Panc1 (cell line): ENCODE data around the gene IFI44. TPM values are rescaled to one million over a fixed set of nuclear protein-coding genes. Genes with fewer than 3 reads are reported as not detected.

Source experiments
- ATAC-seq: fragments of 200-7000 bp; cut with Tn5 transposase; 2 replicates; pipeline ENCODE4 v1.9.1; 2020; ENCODE audit warnings: mild to moderate bottlenecking, moderate library complexity
- BruUV-seq: library from RNA; stranded (reverse); fragments of 400-500 nt; replicated peaks from 2 replicates; lab custom pipeline; 2021; lab: Mats Ljungman, UMichigan
- CTCF ChIA-PET: fragments of 300-600 bp; sonication (Branson Sonifier 250); formaldehyde crosslinking; loops from one replicate; lab custom pipeline; 2022; ENCODE audit warnings: antibody characterized with exemption; lab: Charles Lee
- POLR2A ChIA-PET: fragments of 300-600 bp; sonication (Branson Sonifier 250); formaldehyde crosslinking; loops from one replicate; lab custom pipeline; 2022; ENCODE audit warnings: antibody characterized with exemption; lab: Charles Lee
- DNase-seq: peaks from one replicate; pipeline ENCODE4 v3.0.0-alpha.2; 2010; ENCODE audit warnings: low read depth, low spot score
- H3K27ac ChIP-seq: 2 replicates; pipeline ENCODE4 v1.5.1; 2011; ENCODE audit warnings: mild to moderate bottlenecking, low read length, inconsistent platforms
- H3K27me3 ChIP-seq: fragments of 200-500 bp; sonication (Bioruptor generic); 2 replicates; pipeline ENCODE4 v1.6.0; 2014; ENCODE audit warnings: low read length, inconsistent platforms; ENCODE audit not compliant: control insufficient read depth, insufficient read depth
- H3K36me3 ChIP-seq: fragments of 200-500 bp; sonication (Bioruptor generic); 2 replicates; pipeline ENCODE4 v1.5.1; 2014; ENCODE audit warnings: inconsistent platforms, mild to moderate bottlenecking, low read length, moderate library complexity; ENCODE audit not compliant: control insufficient read depth, insufficient read depth
- H3K4me1 ChIP-seq: 2 replicates; pipeline ENCODE4 v1.5.1; 2011; ENCODE audit warnings: inconsistent platforms, mild to moderate bottlenecking, low read length, moderate library complexity; ENCODE audit not compliant: control insufficient read depth, insufficient read depth
- H3K4me3 ChIP-seq, 2 experiments: 2 replicates each; pipeline ENCODE4 v1.5.1; 2011 to 2012; ENCODE audit warnings: low read depth in 2 of 2, low read length in 2 of 2, mild to moderate bottlenecking in 2 of 2, inconsistent platforms in 1 of 2, moderate library complexity in 1 of 2
- H3K9me3 ChIP-seq: fragments of 200-500 bp; sonication (Bioruptor generic); 2 replicates; pipeline ENCODE4 v1.5.1; 2014; ENCODE audit warnings: low read depth, mild to moderate bottlenecking, inconsistent platforms, low read length, moderate library complexity; ENCODE audit not compliant: control insufficient read depth, insufficient read depth
- POLR2AphosphoS5 ChIP-seq: IDR thresholded peaks from 2 replicates; pipeline ENCODE4 v1.6.1; 2012; ENCODE audit warnings: mild to moderate bottlenecking, low read depth, low read length, moderate library complexity
- SIN3A ChIP-seq: IDR thresholded peaks from 2 replicates; pipeline ENCODE4 v1.6.1; 2012; ENCODE audit warnings: low read depth, mild to moderate bottlenecking, low read length, moderate library complexity, borderline replicate concordance; ENCODE audit not compliant: insufficient read depth
- TCF7L2 ChIP-seq: IDR thresholded peaks from 2 replicates; pipeline ENCODE4 v1.6.1; 2011; ENCODE audit warnings: mild to moderate bottlenecking, low read depth, low read length, inconsistent platforms
- in situ Hi-C: cut with HindIII; loops from 2 replicates; pipeline ENCODE4 v1.10.0; 2016; ENCODE audit warnings: low sequenced_read_pairs, low pct_unique_long_range_greater_than_20kb
- intact Hi-C: fragments of 100-400 bp; cut with micrococcal nuclease; formaldehyde crosslinking; loops from one replicate; pipeline ENCODE4 v1.10.0; 2022; ENCODE audit not compliant: unreplicated experiment
- total RNA-seq: library from RNA; stranded (reverse); gene quantifications from one replicate; pipeline ENCODE4 v1.2.1, GENCODE V29; 2021; ENCODE audit not compliant: unreplicated experiment
- TF ChIP-seq, protein P1 (sequence below): fragments of 450-650 bp; IDR thresholded peaks from 2 replicates; pipeline ENCODE4 v1.5.1; 2017; ENCODE audit warnings: mild to moderate bottlenecking
- TF ChIP-seq, protein P2 (sequence below), 2 experiments: IDR thresholded peaks; 2 replicates each; pipeline ENCODE4 v1.6.1; 2011 to 2012; ENCODE audit warnings: low read depth in 2 of 2, control low read depth in 1 of 2, low read length in 1 of 2, mild to moderate bottlenecking in 1 of 2, moderate library complexity in 1 of 2; ENCODE audit not compliant: insufficient read depth in 1 of 2

IFI44 gene
- total RNA-seq, 1 experiment from 2014 or later = 2.0 TPM

DNA sequence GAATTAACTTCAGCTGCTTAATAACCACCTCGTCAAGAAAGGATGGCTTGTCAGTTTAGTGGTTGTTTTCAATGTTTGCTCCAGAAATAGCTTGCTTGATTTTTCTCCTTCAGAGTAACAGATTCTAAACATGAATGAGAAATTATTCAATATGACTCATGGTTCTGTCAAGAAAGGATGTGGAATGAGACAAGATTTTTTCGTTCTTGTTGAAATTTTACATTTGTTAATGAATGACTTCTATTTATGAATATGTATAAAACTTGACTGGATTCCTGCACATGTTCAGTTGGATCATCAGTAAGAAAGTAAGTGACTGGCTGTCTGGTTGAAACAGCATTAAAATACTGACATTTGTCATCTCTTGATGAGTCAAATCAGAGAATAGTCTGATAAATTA, 38.3 kb downstream of the IFI44 start:
- Histone ChIP-seq H3K36me3 (no peaks in the 10 kb centered on the region), H3K9me3 (no peaks in the 10 kb centered on the region), H3K4me1 (no peaks in the 10 kb centered on the region), H3K27me3 (no peaks in the 10 kb centered on the region), H3K4me3 (no peak overlapping the region), H3K27ac (no peak overlapping the region)
- TF ChIP-seq, protein P1, sequence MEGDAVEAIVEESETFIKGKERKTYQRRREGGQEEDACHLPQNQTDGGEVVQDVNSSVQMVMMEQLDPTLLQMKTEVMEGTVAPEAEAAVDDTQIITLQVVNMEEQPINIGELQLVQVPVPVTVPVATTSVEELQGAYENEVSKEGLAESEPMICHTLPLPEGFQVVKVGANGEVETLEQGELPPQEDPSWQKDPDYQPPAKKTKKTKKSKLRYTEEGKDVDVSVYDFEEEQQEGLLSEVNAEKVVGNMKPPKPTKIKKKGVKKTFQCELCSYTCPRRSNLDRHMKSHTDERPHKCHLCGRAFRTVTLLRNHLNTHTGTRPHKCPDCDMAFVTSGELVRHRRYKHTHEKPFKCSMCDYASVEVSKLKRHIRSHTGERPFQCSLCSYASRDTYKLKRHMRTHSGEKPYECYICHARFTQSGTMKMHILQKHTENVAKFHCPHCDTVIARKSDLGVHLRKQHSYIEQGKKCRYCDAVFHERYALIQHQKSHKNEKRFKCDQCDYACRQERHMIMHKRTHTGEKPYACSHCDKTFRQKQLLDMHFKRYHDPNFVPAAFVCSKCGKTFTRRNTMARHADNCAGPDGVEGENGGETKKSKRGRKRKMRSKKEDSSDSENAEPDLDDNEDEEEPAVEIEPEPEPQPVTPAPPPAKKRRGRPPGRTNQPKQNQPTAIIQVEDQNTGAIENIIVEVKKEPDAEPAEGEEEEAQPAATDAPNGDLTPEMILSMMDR = no peak
- TF ChIP-seq, protein P2, sequence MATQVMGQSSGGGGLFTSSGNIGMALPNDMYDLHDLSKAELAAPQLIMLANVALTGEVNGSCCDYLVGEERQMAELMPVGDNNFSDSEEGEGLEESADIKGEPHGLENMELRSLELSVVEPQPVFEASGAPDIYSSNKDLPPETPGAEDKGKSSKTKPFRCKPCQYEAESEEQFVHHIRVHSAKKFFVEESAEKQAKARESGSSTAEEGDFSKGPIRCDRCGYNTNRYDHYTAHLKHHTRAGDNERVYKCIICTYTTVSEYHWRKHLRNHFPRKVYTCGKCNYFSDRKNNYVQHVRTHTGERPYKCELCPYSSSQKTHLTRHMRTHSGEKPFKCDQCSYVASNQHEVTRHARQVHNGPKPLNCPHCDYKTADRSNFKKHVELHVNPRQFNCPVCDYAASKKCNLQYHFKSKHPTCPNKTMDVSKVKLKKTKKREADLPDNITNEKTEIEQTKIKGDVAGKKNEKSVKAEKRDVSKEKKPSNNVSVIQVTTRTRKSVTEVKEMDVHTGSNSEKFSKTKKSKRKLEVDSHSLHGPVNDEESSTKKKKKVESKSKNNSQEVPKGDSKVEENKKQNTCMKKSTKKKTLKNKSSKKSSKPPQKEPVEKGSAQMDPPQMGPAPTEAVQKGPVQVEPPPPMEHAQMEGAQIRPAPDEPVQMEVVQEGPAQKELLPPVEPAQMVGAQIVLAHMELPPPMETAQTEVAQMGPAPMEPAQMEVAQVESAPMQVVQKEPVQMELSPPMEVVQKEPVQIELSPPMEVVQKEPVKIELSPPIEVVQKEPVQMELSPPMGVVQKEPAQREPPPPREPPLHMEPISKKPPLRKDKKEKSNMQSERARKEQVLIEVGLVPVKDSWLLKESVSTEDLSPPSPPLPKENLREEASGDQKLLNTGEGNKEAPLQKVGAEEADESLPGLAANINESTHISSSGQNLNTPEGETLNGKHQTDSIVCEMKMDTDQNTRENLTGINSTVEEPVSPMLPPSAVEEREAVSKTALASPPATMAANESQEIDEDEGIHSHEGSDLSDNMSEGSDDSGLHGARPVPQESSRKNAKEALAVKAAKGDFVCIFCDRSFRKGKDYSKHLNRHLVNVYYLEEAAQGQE (IDR thresholded peaks at IDR 0.05; ENCODE audit: insufficient read depth in 1 of 2, low read depth in 2 of 2, low read length in 1 of 2) = no peak
- TF ChIP-seq POLR2AphosphoS5 (no peak), SIN3A (no peak), TCF7L2 (no peak)
- intact Hi-C loops = no loop called here
- no peak for DNase-seq
- CTCF ChIA-PET = no interaction called here
- no peak for ATAC-seq
- in situ Hi-C loops = no loop called here
- BruUV-seq = no TSS peak
- POLR2A ChIA-PET = no interaction called here

DNA sequence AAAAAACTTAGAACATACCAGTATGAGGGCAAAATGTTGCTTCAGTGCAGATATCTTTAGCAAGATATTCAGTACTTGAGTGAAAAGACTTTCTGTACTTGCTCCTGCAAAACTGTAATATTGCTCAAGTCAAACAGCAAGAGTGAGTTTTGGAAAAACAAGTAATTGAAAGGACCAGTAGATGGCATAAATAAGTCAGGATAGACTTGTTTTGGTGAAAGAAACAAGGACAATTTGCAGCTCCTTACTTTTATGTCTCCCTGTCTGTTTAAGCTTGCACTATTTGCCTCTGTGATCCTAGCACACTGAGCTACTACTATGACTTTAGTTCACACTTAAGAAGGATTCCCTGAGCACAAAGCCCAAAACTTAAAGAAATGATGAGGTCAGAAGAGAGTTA, 39.1 kb downstream of the IFI44 start:
- POLR2A ChIA-PET = no interaction called here
- no TSS peak for BruUV-seq
- H3K9me3 ChIP-seq = no peaks in the 10 kb centered on the region
- intact Hi-C loops (no loop called here), in situ Hi-C loops (no loop called here)
- H3K36me3 ChIP-seq = no peaks in the 10 kb centered on the region
- H3K4me1 ChIP-seq = no peaks in the 10 kb centered on the region
- TF ChIP-seq TCF7L2 (no peak), POLR2AphosphoS5 (no peak), SIN3A (no peak)
- TF ChIP-seq, protein P2 (IDR thresholded peaks at IDR 0.05; ENCODE audit: insufficient read depth in 1 of 2, low read depth in 2 of 2, low read length in 1 of 2) = no peak
- ATAC-seq (no peak), DNase-seq (peak; percentile 43)
- CTCF ChIA-PET = no interaction called here
- no peak overlapping the region for H3K4me3 ChIP-seq
- H3K27ac ChIP-seq = no peak overlapping the region
- H3K27me3 ChIP-seq = no peaks in the 10 kb centered on the region
